NCI-H2107 (cell line): ENCODE results near the gene PRKAR2B.
"Not testable (repeated sequence)": the region's sequence is repeated elsewhere in the genome, so short reads cannot be mapped to it uniquely, and the experiment has no call there.

Experiments
- DNase-seq: peaks from one replicate; lab custom pipeline; 2025; lab: John Stamatoyannopoulos, UW

The PRKAR2B gene

GRCh38 chr7:107027208-107027607, 17.3 kb upstream of the PRKAR2B start:
- DNase-seq: no peak

DNA sequence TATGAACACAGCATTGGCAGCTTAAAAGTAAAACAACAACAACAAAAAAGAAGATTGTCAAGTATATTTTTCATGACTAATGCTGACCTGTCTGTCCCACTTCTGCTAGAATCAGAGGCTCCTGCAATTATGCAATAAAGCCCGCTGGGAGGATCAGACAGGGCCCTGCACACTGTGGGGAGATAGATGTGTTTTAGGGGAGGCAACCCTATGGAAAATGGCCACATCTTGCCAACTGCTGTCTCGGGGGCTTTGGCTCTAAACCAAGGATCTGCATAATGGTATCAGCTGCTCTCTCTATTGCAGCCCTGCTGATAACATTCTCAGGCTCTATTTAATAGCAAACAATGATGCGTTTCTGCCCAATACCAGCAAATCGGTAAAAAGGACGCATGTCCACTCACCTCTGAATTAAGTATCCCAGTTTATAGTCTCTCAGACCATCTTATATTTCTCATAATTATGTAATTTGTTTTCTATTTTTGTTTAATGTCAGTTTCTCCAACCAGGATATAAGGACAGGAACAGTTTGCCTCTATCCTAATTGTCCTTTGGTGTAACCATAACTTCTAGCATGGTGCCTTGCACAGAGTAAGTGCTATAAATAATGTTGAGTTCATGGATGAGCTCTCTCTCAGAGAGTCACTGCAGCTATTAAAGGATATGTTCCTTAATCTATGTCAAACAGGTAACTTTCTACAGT, 15.3 kb upstream of the PRKAR2B start:
- no peak for DNase-seq

DNA sequence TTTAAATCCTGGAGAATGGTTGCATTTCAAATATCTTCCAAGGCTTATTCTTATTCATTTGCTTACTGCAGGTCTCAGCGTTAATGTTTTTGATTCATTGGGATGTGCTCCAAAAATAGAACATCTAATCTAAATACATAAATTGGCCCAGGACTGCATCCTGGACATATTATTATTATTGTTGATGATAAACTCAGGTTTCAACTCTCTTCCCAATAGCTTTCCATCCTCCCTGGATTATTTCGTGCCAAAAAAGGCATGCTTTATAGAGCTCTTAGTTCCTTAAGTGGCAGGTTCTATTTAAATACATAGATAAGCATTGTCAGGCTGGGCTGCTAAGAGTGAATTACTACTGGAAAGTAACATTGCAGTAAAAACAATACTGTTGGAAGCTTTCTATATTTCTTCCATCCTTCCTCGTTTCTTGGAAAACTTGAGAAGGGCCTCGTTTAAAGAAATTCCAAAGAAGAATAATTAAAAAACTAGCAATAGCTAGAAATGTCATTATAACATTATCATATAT, 14.7 kb upstream of the PRKAR2B start:
- no peak for DNase-seq

DNA sequence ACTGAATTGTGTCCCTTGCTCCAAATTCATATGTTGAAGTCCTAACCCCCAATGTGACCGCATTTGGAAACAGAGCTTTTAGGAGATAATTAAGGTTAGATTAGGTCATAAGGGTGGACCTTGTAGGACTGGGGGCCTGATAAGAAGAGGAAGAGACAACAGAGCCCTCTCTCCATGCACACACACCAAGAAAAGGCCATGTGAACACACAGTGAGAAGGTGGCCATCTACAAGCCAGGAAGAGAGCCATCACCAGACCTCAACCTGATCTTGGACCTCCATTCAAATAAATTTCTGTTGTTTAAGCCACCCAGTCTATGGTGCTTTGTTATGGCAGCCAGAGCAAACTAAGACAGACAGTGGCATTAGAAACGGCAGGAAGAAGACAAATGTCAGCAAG, 12.5 kb upstream of the PRKAR2B start:
- DNase-seq: no peak

GRCh38 chr7:107032720-107033438, 11.6 kb upstream of the PRKAR2B start:
- no peak for DNase-seq

- DNase-seq: no peak
Measured at GRCh38 chr7:107034553-107034952, 10.0 kb upstream of the PRKAR2B start.

DNA sequence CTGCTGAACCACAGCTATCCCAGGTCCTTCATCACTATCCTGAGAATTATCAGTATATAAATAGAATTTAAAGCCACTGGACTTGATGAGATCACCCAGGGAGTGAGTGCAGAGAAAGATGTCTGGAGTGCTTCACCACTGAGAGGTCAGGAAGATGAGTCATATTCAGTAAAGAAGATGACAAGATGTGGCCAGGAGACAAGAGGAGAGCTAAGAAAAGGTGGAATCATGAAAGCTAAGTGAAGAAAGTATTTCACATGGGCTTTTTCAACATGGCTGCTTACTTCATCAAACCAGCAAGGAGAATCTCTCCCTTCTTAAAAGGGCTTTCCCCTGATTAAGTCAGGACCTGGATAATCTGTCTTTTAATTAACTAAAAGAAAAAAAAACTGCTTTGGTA, 9.1 kb upstream of the PRKAR2B start:
- no peak for DNase-seq

GRCh38 chr7:107036535-107036934, 8.0 kb upstream of the PRKAR2B start:
- DNase-seq: no peak

DNA sequence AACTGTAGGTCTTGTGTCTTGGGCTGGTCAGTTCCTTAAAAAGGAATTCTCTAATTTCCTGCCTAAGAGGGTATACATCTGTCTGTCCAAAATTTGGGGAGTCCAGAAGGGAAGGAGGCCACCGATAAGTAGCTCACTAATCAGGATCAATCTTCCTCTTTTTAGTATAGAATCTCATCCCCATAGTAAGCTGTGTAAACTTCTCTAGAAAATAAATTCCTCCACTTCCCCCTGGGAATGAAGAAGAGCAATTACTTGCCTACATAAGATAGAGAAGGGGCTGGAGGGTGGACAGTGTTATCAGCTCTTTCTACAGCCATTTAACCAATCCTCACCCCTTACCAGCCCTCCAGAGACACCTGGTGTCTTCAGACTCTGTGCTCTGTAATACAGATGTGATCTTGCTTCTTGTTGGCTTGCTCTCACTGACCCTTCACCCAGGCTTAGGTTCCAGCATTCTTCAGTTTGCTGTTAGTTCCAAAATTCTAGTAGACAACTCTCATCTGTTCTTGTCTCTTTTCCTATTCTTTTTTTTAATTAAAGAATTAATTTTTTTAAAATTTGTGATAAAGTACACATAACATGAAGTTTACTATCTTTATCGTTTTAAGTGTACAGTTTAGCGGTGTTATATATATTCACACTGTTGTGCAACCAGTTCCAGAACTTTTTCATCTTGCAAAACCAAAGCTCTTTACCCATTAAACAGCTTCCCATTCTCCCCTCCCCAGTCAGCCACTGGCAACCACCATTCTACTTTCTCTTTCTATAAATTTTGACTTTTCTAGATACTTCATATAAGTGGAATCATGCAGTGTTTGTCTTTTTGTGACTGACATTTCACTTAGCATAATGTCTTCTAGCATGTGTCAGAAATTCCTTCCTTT, 6.5 kb upstream of the PRKAR2B start:
- DNase-seq: no peak

DNA sequence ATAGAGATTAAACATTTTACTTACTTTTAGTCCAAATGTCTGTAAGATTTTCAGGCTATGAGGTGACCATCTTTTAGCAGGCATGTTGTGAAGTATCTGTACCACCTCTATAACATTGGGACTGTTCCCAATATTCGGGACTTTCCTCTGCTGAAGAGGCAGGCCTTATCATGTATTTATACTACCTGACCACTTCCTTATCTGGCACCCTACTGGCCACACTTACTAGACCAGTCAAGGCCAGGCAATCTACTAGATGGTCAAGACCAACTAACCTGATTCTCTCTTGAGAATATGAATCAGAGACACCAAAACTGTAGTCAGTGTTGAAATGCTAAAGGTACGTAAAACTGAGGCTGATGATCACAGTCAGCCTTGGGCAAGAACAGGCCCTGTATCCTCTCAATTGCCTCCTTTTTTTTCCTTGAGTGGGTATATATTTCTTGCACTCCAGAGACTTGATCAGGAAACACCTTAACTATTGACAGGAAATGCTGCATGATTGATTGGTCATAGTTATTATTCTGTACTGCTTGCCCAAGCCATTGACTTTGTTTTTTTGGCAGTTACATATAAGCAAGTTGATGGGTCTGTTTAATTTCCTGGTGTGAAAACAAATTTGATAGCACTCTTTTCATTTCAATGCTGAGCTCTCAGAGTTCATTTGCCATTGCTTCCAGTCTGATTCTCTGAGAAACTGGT, 5.2 kb upstream of the PRKAR2B start:
- no peak for DNase-seq

GRCh38 chr7:107041097-107041496, 3.4 kb upstream of the PRKAR2B start:
- DNase-seq: no peak

GRCh38 chr7:107041764-107042163, 2.7 kb upstream of the PRKAR2B start:
- not testable (repeated sequence) for DNase-seq

DNA sequence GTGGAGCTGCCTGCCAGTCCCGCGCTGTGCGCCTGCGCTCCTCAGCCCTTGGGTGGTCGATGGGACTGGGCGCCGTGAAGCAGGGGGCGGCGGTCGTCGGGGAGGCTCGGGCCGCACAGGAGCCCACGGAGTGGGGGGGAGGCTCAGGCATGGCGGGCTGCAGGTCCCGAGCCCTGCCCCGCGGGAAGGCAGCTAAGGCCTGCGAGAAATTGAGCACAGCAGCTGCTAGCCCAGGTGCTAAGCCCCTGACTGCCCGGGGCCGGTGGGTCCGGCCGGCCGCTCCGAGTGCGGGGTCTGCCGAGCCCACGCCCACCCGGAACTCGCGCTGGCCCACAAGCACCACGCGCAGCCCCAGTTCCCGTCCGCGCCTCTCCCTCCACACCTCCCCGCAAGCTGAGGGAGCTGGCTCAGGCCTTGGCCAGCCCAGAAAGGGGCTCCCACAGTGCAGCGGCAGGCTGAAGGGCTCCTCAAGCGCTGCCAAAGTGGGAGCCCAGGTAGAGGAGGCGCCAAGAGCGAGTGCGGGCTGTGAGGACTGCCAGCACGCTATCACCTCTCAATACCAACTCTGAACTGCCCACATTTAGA, 2.1 kb upstream of the PRKAR2B start:
- DNase-seq: not testable (repeated sequence)

- DNase-seq: no peak
Measured at GRCh38 chr7:107043491-107043890, 1.0 kb upstream of the PRKAR2B start.

- no peak for DNase-seq
Measured at GRCh38 chr7:107043921-107044346, 571 bp upstream of the PRKAR2B start.

DNA sequence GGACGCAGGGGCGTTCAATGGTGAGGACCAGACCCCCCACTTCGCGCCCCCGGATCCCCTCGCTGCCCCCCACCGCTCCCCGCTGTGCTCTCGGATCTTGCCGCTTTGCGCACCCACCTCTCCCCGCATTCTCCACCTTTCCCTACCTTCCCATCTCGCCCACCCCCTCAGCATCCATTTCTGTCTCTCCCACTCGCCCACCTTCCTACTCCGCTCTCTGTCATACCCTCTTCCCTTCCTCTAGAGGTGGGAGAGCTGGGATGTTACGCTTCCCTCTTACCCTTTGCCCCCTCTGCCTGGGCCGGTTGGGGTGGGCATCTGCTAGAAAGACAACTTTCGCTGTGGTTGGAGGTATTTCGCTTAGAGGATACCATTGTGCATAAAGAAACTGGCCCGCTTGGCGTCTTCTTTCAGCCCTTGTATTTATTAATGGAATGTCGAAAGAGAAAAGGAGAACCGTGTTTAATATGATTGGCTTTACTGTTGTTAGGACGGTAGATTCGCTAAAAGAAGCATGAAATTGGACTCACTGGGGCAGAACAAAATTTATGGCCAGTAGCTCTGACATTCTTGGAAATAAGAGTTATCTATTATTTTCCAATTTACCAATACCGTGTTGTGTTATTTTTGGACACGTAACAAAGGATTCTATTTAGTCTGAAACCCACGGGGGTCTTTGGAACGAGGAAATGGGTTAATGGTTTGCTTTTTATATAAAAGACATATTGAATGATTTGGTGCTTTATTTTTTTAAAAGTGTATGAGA, 873 bp downstream of the PRKAR2B start:
- no peak for DNase-seq

DNA sequence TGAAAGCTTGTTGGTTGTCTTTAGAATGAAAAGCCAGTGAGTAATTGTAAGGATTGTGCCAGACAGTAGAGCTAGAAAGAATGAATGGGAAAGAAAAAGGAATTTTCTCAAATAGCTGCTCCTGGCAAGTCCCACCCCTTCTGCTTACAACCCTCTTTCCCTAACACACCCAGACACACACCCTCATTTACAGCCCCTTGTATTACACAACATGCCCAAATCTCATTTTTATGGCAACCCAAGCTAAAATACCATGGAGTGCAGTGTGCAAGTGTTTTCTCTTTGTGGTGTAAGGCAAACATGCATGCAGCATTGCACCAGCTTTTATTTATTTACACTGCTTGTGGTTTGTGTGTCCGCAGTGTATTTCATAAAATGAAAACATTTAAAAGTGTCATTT, 1.5 kb downstream of the PRKAR2B start:
- no peak for DNase-seq

DNA sequence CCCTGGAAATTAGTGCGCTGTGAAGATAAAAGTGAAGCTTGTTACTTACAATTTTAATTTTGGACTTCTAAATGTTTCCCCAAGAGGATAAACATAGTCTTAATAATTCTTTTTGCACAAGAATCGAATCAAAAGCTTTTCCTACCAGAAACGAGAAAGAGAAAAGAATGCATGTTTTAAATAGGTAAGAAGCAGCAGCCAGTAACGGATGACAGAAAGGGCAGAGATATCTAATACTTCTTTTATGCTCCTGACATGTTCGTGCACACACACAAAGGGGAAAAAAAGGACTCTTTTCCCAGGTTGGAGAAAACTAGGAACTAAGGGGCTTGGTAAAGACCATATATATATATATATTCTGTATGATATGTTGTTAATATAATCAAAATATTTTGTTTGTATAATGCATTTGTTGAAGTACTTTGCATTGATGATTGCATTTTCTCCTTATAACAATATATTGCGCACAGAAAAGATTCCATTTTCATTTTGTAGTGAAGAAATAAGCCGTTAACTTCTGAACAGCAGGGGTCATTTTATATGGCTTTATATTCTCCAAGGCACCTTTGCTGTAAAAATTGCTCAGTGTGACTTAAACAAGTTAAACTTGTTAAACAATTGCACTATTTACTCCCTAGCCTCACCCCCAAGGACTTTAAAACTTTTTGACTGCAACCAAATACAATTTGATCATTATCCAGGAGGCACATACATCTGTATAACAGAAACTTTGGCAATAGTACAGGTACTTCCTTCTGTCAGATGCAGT, 2.2 kb downstream of the PRKAR2B start:
- DNase-seq: no peak

DNA sequence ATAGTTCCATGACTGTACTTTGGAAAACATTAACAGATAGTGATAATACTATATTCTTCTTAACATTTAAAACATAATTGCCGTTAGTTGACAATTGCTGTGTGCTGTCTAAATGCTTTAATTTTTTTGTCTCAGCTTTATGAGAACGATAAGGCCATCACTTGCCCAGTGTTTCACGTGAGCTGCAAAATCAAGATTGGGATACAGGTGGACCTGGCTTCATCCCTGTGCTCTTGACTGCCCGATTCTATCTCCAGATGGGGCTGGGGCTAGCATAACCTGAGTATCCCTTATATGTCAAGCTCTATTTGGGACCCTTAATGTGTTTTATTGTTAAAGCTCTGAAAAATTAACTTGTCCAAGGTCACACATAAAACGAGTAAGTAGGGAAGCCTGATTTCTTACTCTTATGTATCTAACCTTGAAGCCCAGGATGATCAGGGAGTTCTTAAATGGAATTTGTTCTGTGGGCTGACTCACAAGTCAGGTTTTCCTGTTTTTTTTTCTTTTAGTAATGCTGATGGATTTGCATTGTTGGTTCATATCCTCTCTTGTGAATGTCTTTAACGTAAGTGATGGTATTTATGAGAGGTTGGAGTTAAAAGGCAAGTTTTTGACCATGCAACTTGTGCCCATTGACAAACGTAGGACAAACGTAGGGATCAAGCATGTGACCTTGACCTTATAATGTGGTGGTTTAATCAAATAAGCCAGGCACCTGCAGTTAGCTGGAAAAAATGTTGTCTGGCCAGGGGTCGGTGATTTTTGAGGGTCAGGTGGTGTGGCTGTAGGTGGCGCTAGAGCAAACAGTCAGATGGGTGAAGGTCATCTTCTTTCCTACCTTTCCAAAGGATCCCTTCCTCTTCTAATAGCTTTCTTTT, 3.6 kb downstream of the PRKAR2B start:
- no peak for DNase-seq
